GM18867 (cell line): Measurements from ENCODE around the gene SNCAIP.
"Not testable (repeated sequence)": the region's sequence is repeated elsewhere in the genome, so short reads cannot be mapped to it uniquely, and the experiment has no call there.

Source experiments
- ATAC-seq: cut with Tn5 transposase; IDR thresholded peaks from one replicate; pipeline ENCODE4 v1.9.1; 2021; ENCODE audit warnings: mild to moderate bottlenecking, moderate library complexity; ENCODE audit not compliant: unreplicated experiment

The SNCAIP gene

DNA sequence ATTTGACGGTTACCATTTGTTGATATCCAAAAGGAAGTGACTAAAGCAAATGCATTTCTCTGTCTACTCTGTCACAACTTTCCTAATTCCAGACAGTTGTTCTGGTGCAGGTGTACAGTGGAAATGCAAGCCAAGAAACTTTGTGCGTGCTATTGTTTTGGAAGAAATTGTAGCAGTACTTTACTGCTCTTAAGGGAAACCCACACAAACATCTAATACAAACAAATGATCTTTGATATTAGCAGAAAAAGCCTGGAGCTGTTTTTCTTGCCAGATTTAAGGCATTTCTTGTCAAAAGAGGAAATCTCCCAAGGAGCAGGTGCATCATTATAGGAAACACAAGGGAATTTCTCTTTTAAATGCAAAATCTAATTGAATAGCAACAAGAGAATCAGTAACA lies 2.0 kb downstream of the SNCAIP start:
- no peak for ATAC-seq

GRCh38 chr5:122315521-122315920 lies 3.5 kb downstream of the SNCAIP start:
- ATAC-seq = no peak

DNA sequence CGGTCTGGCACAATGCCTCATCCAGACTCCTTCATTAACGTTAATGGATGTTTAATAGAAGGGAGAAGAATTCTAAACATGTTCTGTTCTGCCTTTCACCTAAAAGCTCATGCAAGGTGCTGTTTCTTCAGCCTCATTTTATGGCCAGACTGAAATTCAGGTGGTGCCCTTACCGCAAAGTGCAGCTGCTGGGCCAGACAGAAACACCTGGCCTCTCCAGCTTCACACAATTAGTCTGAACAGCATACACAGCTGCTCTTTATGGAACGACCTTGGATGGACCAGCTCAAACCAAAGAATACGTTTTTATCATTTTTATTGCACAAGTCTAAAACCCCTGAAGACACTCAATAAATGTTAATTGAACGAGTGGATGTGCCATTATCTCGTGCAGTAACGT lies 4.6 kb downstream of the SNCAIP start:
- ATAC-seq = no peak

- no peak for ATAC-seq
Measured at GRCh38 chr5:122319897-122320296, 7.9 kb downstream of the SNCAIP start.

DNA sequence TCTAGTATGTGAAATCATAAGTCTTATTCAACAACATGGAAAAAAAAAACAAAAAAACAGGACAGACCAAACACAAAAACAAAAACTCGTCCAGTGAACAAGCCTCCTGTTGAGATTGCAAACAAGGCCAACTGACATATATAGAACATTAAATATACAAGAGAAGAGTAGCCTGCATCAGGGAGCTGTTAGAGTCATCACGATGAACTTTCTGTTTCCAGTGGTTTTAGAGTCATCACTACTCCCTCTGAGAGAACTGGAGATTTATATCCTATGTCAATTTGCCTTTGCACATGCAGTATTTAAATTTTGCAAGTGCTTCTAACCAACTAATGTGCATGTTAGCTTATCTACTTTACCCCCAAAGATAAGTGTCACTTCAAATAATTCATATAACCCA lies 9.9 kb downstream of the SNCAIP start:
- no peak for ATAC-seq

DNA sequence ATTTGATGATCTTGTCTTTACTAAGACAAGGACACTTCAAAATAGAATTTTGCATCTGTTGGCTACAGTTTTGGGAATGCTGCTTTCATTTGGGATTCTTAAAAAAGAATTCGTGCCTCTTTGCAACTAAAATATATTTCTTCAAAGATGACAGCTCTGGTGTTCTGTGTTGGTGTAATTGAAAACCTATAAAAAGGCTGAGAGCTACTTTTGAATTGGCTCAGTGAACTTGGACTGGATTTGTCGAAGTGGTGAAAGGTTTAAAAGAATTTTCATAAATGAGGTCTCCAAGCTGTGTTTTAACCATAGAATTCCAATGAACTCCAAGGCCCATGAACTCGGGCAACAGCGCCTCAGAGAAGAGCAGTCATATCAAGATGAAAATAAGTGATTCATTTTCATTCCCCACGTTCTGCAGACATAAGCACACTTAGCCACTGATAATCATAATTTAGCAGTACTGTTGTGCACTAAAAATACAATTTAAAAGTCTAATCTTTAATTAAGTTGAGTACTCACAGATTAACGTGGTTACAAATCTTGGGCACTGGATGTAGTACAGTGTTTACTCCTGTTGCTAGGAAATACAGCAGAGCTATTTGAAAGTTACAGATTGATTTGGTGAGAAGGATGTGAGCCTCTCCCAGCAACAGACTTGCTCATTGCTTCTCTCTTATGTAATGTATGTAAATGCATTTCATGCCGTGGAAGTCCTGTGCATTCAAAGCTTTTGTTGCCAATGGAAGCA lies 10.9 kb downstream of the SNCAIP start:
- ATAC-seq = no peak

GRCh38 chr5:122323738-122324137 lies 11.7 kb downstream of the SNCAIP start:
- ATAC-seq = no peak

DNA sequence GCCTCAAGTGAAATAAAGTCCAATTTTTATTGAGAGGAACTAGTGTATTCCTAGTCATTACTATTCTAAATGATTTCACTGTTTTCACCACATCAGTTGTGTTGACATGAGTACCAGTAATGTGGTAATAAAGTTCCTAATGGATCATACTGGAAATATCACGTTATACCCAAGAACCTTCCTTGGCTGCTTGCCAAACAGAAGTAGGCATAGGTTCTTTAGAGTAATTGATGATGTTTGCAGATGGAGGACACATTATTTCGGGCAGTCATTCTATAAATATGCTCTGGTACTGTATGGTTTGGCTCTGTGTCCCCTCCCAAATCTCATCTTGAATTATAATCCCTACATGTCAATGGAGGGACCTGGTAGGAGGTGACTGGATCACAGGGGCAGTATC lies 15.1 kb downstream of the SNCAIP start:
- ATAC-seq = no peak

GRCh38 chr5:122330881-122331280 lies 18.8 kb downstream of the SNCAIP start:
- no peak for ATAC-seq

DNA sequence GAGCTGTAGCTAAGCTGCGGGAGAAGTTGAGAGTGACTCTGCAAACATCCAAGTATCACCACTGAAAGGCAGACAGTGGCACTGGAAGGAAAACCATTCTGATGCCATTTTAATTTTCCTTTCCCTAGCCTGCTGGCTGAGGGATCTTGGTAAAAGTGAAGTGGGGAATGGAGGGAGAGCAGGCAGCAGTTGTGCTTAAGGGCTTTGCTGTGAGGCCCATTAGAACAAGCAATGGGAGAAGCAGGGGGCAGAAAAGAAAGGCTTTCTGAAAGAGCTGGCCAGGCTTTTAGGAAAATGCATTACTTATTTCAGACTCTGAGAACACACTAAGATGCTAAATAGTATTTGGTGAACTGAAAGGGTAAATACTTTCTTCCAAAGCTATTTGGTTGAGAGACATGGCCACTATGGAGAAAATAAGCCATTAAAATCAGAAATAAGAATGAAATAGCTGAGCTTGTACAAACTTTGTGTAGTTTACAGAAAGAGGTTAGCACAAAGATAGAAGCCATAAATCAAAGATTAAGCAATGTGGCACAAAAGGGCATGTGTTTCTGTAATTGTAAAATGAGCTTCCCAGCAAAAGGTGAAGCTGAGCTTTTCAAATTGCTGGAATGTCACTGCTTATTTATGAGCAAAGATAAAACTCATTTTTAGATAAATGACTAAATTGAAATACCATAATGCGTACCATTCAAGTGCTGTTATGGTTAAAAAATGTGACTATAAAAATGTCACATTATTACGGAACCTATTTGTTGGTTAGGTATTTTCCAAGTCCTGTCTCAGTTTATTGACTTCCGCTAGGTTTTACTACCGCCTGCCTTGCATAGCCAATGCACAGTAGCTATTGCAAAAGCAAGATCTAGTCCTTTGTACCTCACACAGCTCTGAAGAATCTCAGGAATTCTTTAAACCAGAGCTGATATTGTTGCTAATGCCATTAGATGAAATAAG lies 20.8 kb downstream of the SNCAIP start:
- no peak for ATAC-seq

DNA sequence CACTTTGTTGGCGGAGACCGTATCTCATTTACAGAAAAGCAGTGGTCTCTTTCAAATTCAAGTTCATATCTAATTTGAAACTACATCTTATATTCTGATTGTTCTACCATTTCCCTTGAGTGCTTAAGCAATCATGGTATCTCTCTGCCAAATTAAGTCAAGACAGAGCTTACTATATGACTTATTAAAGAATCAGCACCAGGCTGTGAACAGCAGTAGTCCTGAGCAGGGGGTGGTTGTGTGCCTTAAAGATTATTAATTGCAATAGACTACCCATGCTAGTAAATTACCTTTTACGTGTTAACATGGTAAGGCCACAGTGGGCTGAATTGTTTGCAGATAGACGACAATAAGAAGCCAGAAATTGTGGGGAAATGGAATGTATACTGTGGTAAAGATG lies 21.5 kb downstream of the SNCAIP start:
- no peak for ATAC-seq

- ATAC-seq = no peak
Measured at GRCh38 chr5:122339591-122339990, 27.6 kb downstream of the SNCAIP start.

GRCh38 chr5:122341087-122341486 lies 29.1 kb downstream of the SNCAIP start:
- no peak for ATAC-seq

GRCh38 chr5:122342256-122342655 lies 30.2 kb downstream of the SNCAIP start:
- no peak for ATAC-seq

GRCh38 chr5:122346897-122347581 lies 35.0 kb downstream of the SNCAIP start:
- no peak for ATAC-seq

DNA sequence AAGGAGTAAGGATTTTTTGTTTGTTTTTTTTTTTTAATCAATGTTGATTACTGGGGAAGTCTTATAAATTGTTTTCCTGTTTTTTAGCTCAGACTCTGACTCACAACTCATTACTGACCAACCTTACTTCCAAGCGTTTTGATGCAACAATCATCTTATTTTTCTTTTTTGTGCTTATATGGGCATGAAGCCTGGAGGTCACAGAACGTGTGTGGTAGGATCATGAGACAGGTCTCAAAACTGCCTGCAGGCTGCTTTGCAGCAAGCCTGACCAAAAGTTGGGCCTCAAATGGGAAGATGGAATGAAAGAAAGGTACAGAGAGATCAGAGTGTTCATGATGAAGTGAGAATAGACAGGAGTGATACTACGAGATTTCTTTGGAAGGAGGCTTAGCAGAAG lies 38.5 kb downstream of the SNCAIP start:
- ATAC-seq = no peak

GRCh38 chr5:122351416-122352157 lies 39.5 kb downstream of the SNCAIP start:
- ATAC-seq = no peak

GRCh38 chr5:122352331-122352730 lies 40.3 kb downstream of the SNCAIP start:
- no peak for ATAC-seq

GRCh38 chr5:122353361-122353760 lies 41.3 kb downstream of the SNCAIP start:
- not testable (repeated sequence) for ATAC-seq

- ATAC-seq = no peak
Measured at GRCh38 chr5:122354293-122354692, 42.3 kb downstream of the SNCAIP start.

DNA sequence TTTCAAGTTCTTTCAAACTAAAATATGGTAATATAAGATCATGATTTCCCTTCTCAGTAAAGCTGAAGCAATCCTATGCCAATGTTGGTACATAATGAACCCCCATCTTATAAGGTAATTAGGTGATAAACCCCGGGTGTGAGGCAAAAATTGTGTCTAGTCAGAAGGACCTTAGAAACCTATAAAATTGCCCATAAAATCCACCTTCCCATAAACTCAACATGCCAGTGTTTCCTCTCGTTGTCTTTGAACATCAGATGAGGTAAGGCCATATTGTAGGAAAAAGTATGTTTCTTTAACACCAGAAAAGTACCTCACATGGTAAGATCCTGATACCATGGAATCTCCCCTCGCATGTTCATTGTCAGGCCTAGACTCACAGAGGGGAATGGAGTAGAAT lies 43.3 kb downstream of the SNCAIP start:
- no peak for ATAC-seq
